ENCODE results near the gene IRF8.
"Not testable (repeated sequence)": the region's sequence is repeated elsewhere in the genome, so short reads cannot be mapped to it uniquely, and the experiment has no call there.

Gene IRF8

GRCh38 chr16:85929259-85929721 lies 30.3 kb downstream of the IRF8 start:
- FAIRE-seq (peak; percentile 54), DNase-seq (ENCODE audit: insufficient read length, low spot score) (no peak)

GRCh38 chr16:85930301-85930700 lies 31.3 kb downstream of the IRF8 start:
- no peak for FAIRE-seq
- DNase-seq (ENCODE audit: insufficient read length, low spot score): no peak

GRCh38 chr16:85931596-85932402 lies 32.8 kb downstream of the IRF8 start:
- DNase-seq (ENCODE audit: insufficient read length, low spot score) (no peak), FAIRE-seq (no peak)

GRCh38 chr16:85934210-85934609 lies 35.2 kb downstream of the IRF8 start:
- no peak for FAIRE-seq
- no peak for DNase-seq (ENCODE audit: insufficient read length, low spot score)

GRCh38 chr16:85935391-85935973 lies 36.5 kb downstream of the IRF8 start:
- no peak for DNase-seq (ENCODE audit: insufficient read length, low spot score)
- FAIRE-seq: no peak

- FAIRE-seq (peak; percentile 38), DNase-seq (ENCODE audit: insufficient read length, low spot score) (no peak)
Observed at GRCh38 chr16:85935974-85936760, 37.2 kb downstream of the IRF8 start.

- peak; percentile 36 for FAIRE-seq
Observed at GRCh38 chr16:85936816-85937215, 37.9 kb downstream of the IRF8 start.

GRCh38 chr16:85940214-85940613 lies 41.3 kb downstream of the IRF8 start:
- FAIRE-seq: no peak

More at GRCh38 chr16:85936816-85937215, 37.9 kb downstream of the IRF8 start:
- DNase-seq (ENCODE audit: insufficient read length, low spot score): no peak

GRCh38 chr16:85941863-85942644 lies 43.1 kb downstream of the IRF8 start:
- DNase-seq (ENCODE audit: insufficient read length, low spot score): no peak
- no peak for FAIRE-seq

More at GRCh38 chr16:85940214-85940613, 41.3 kb downstream of the IRF8 start:
- no peak for DNase-seq (ENCODE audit: insufficient read length, low spot score)

- DNase-seq (ENCODE audit: insufficient read length, low spot score); FAIRE-seq: not testable (repeated sequence)
Observed at GRCh38 chr16:85942659-85943058, 43.7 kb downstream of the IRF8 start.

GRCh38 chr16:85943711-85944110 lies 44.7 kb downstream of the IRF8 start:
- DNase-seq (ENCODE audit: insufficient read length, low spot score) (no peak), FAIRE-seq (no peak)

GRCh38 chr16:85944572-85945423 lies 45.8 kb downstream of the IRF8 start:
- DNase-seq (ENCODE audit: insufficient read length, low spot score) (no peak), FAIRE-seq (no peak)

GRCh38 chr16:85945424-85945751 lies 46.4 kb downstream of the IRF8 start:
- DNase-seq (ENCODE audit: insufficient read length, low spot score): no peak
- no peak for FAIRE-seq

GRCh38 chr16:85946541-85947124 lies 47.7 kb downstream of the IRF8 start:
- no peak for DNase-seq (ENCODE audit: insufficient read length, low spot score)
- FAIRE-seq: no peak

- DNase-seq (ENCODE audit: insufficient read length, low spot score) (no peak), FAIRE-seq (no peak)
Observed at GRCh38 chr16:85947230-85948137, 48.5 kb downstream of the IRF8 start.

GRCh38 chr16:85948138-85948509 lies 49.2 kb downstream of the IRF8 start:
- DNase-seq (ENCODE audit: insufficient read length, low spot score) (no peak), FAIRE-seq (no peak)

GRCh38 chr16:85948616-85949265 lies 49.8 kb downstream of the IRF8 start:
- no peak for DNase-seq (ENCODE audit: insufficient read length, low spot score)
- no peak for FAIRE-seq
